Stimulated activated CD4-positive, alpha-beta T cell treated with anti-CD3 and anti-CD28 coated beads, Interleukin-4, amount 100 ng/mL, for 4 hours (primary cell): ENCODE data around the gene RIMOC1.

Experiments used
- DNase-seq, 2 experiments: peaks; one replicate each; pipeline ENCODE4 v3.0.0-alpha.2; 2020

Gene RIMOC1

GRCh38 chr5:41903892-41904799 is at the start of gene RIMOC1:
TSS of gene RIMOC1 (plus strand) at chr5:41904344. CDS start at chr5:41904368, 24 bp downstream.
- DNase-seq: peak; percentile 95

GRCh38 chr5:41856644-41857491 is 47.3 kb upstream of the RIMOC1 start:
- DNase-seq: peak; percentile 13 to 42

- DNase-seq: no peak
Measured at GRCh38 chr5:41857989-41858388, 46.2 kb upstream of the RIMOC1 start.

- DNase-seq: no peak
Measured at GRCh38 chr5:41858890-41859289, 45.3 kb upstream of the RIMOC1 start.

GRCh38 chr5:41863871-41864486 is 40.2 kb upstream of the RIMOC1 start:
- no peak for DNase-seq

- peak in 1 of 2 experiments; percentile 20 for DNase-seq
Measured at GRCh38 chr5:41869151-41869723, 34.9 kb upstream of the RIMOC1 start.

GRCh38 chr5:41869724-41870626 is 34.2 kb upstream of the RIMOC1 start, which contains the start of gene OXCT1:
TSS of gene OXCT1 (minus strand) at chr5:41870425. CDS start at chr5:41870358, 67 bp downstream.
- DNase-seq: peak; percentile 91 to 93

- DNase-seq: no peak
Measured at GRCh38 chr5:41870627-41871048, 33.5 kb upstream of the RIMOC1 start.

- no peak for DNase-seq
Measured at GRCh38 chr5:41871852-41872251, 32.3 kb upstream of the RIMOC1 start.

- DNase-seq: no peak
Measured at GRCh38 chr5:41874512-41875060, 29.6 kb upstream of the RIMOC1 start.

GRCh38 chr5:41875121-41875520 is 29.0 kb upstream of the RIMOC1 start:
- no peak for DNase-seq

- no peak for DNase-seq
Measured at GRCh38 chr5:41876678-41877077, 27.5 kb upstream of the RIMOC1 start.

- no peak for DNase-seq
Measured at GRCh38 chr5:41877408-41877807, 26.7 kb upstream of the RIMOC1 start.

GRCh38 chr5:41878173-41878572 is 26.0 kb upstream of the RIMOC1 start:
- no peak for DNase-seq

GRCh38 chr5:41878643-41879478 is 25.3 kb upstream of the RIMOC1 start:
- DNase-seq: no peak

GRCh38 chr5:41882765-41883164 is 21.4 kb upstream of the RIMOC1 start:
- DNase-seq: no peak

- DNase-seq: no peak
Measured at GRCh38 chr5:41883243-41883642, 20.9 kb upstream of the RIMOC1 start.

- no peak for DNase-seq
Measured at GRCh38 chr5:41883936-41884335, 20.2 kb upstream of the RIMOC1 start.

- DNase-seq: no peak
Measured at GRCh38 chr5:41885286-41885685, 18.9 kb upstream of the RIMOC1 start.

- no peak for DNase-seq
Measured at GRCh38 chr5:41891066-41891707, 13.0 kb upstream of the RIMOC1 start.
